ENCODE data around the gene NDUFA13.

Gene NDUFA13

GRCh38 chr19:19528721-19529490 lies 12.9 kb downstream of the NDUFA13 start, which contains the start of gene YJEFN3:
TSS of gene YJEFN3 (plus strand) at chr19:19528911. CDS start at chr19:19528933, 22 bp downstream.
- Histone ChIP-seq H3K4me3 (ENCODE audit: low read length) (no peak within 1 kb of the TSS), H3K9ac (ENCODE audit: low read length) (no peak within 1 kb of the TSS), H3K4me2 (ENCODE audit: low read depth, low read length) (no peak within 1 kb of the TSS), H3K36me3 (replicated peaks; ENCODE audit: insufficient read depth, low read length) (no peaks in the 10 kb centered on the region), H3K4me1 (ENCODE audit: low read length) (no peaks in the 10 kb centered on the region), H4K20me1 (ENCODE audit: insufficient read depth, low read length) (no peaks in the 10 kb centered on the region), H2AFZ (ENCODE audit: low read length) (no peak within 1 kb of the TSS), H3K27me3 (replicated peaks; ENCODE audit: insufficient read depth, low read length) (no peaks in the 10 kb centered on the region), H3F3A (ENCODE audit: insufficient read depth, low read length) (no peaks in the 10 kb centered on the region), H3K79me2 (ENCODE audit: low read length) (no peaks in the 10 kb centered on the region; the same call in 1 of the 2 replicates), H3K9me2 (replicated peaks; ENCODE audit: insufficient read depth, low read length) (no peaks in the 10 kb centered on the region), H3K27ac (ENCODE audit: low read length) (no peak within 1 kb of the TSS), H3K9me3 (replicated peaks; ENCODE audit: insufficient read depth, low read length) (no peaks in the 10 kb centered on the region)
- DNase-seq, result no peak
- TF ChIP-seq EZH2phosphoT487 (IDR thresholded peaks at IDR 0.05; ENCODE audit: low read length), result no peak
- TF ChIP-seq CTCF (IDR thresholded peaks at IDR 0.05; ENCODE audit: low read length), result no peak
- no peak for TF ChIP-seq EZH2 (optimal IDR thresholded peaks at IDR 0.05; ENCODE audit: low read depth, low read length)

DNA sequence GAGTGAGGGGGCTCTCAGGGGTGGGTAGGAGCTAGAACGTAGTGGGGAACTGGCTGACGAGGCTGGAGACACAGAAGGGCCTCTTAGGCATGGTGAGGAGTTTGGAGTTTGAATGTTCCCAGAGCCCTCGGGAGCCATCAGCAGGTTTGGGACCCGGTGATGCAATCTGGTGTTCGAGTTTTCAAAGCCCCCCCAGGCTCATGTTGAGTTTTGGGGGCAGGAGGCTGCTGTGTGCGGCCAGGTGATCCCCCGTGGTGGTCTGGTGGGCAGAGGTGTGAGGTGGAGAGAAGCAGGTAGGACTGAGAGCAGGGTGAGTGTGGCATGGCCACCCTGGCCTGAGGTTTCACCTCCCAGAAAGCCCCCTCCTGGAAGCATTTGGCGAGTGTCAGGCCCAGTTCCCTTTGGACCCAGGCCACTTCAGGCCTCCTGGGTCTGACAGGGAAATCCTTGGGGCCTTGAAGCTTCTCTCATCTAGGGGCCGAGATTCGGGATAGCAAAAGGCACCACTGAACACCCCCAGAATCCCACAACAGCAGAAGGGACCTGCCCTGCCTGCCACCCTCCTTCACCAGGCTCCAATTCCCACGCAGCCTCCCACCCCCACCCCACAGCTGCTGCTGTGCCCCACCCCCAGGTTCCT lies 13.9 kb downstream of the NDUFA13 start:
- Histone ChIP-seq H3K9me2 (replicated peaks; ENCODE audit: insufficient read depth, low read length) (no peaks in the 10 kb centered on the region), H3K4me2 (ENCODE audit: low read depth, low read length) (no peak overlapping the region), H3K9me3 (replicated peaks; ENCODE audit: insufficient read depth, low read length) (no peaks in the 10 kb centered on the region), H2AFZ (ENCODE audit: low read length) (no peak overlapping the region), H4K20me1 (ENCODE audit: insufficient read depth, low read length) (no peaks in the 10 kb centered on the region), H3K27ac (ENCODE audit: low read length) (no peak overlapping the region), H3K79me2 (ENCODE audit: low read length) (no peaks in the 10 kb centered on the region), H3K4me1 (ENCODE audit: low read length) (no peaks in the 10 kb centered on the region), H3K36me3 (replicated peaks; ENCODE audit: insufficient read depth, low read length) (no peaks in the 10 kb centered on the region), H3K9ac (ENCODE audit: low read length) (no peak overlapping the region), H3K27me3 (replicated peaks; ENCODE audit: insufficient read depth, low read length) (no peaks in the 10 kb centered on the region), H3K4me3 (ENCODE audit: low read length) (no peak overlapping the region), H3F3A (ENCODE audit: insufficient read depth, low read length) (no peaks in the 10 kb centered on the region)
- no peak for DNase-seq
- no peak for TF ChIP-seq EZH2phosphoT487 (IDR thresholded peaks at IDR 0.05; ENCODE audit: low read length)
- TF ChIP-seq EZH2 (optimal IDR thresholded peaks at IDR 0.05; ENCODE audit: low read depth, low read length), result no peak
- TF ChIP-seq CTCF (IDR thresholded peaks at IDR 0.05; ENCODE audit: low read length), result no peak

DNA sequence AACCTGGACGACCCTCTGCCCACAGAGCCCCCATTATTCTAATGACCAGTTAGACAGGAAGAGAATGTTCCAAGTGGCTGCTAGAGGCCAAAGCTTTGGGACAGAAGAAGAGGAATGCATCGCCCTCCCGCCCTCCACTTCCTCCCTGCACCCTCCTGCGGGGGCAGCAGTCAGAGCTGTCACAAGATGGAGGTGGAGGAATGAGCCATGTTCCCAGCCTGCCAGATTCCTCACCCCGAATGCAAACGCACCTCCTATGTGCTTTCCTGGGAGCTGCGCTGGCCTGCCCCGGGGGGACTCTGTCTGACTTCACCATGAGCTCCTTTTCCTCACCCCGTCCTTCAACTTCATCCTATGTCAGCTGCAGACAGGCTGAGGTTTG lies 14.4 kb downstream of the NDUFA13 start:
- Histone ChIP-seq H3K79me2 (ENCODE audit: low read length) (no peaks in the 10 kb centered on the region), H3K9ac (ENCODE audit: low read length) (no peak overlapping the region), H3K9me2 (replicated peaks; ENCODE audit: insufficient read depth, low read length) (no peaks in the 10 kb centered on the region), H3K27ac (ENCODE audit: low read length) (no peak overlapping the region), H3F3A (ENCODE audit: insufficient read depth, low read length) (no peaks in the 10 kb centered on the region), H3K36me3 (replicated peaks; ENCODE audit: insufficient read depth, low read length) (no peaks in the 10 kb centered on the region), H4K20me1 (ENCODE audit: insufficient read depth, low read length) (no peaks in the 10 kb centered on the region), H3K4me2 (ENCODE audit: low read depth, low read length) (no peak overlapping the region), H3K4me3 (ENCODE audit: low read length) (no peak overlapping the region), H2AFZ (ENCODE audit: low read length) (no peak overlapping the region), H3K27me3 (replicated peaks; ENCODE audit: insufficient read depth, low read length) (no peaks in the 10 kb centered on the region), H3K9me3 (replicated peaks; ENCODE audit: insufficient read depth, low read length) (no peaks in the 10 kb centered on the region), H3K4me1 (ENCODE audit: low read length) (no peaks in the 10 kb centered on the region)
- no peak for DNase-seq
- TF ChIP-seq EZH2phosphoT487 (IDR thresholded peaks at IDR 0.05; ENCODE audit: low read length) (no peak), EZH2 (optimal IDR thresholded peaks at IDR 0.05; ENCODE audit: low read depth, low read length) (no peak), CTCF (IDR thresholded peaks at IDR 0.05; ENCODE audit: low read length) (no peak)
